GM18498 (cell line): ENCODE data around the gene DOC2A.
"Not testable (repeated sequence)": the region's sequence is repeated elsewhere in the genome, so short reads cannot be mapped to it uniquely, and the experiment has no call there.

ENCODE experiments used
- ATAC-seq: cut with Tn5 transposase; IDR thresholded peaks from one replicate; pipeline ENCODE4 v1.9.1; 2021; ENCODE audit warnings: mild to moderate bottlenecking, moderate library complexity; ENCODE audit not compliant: unreplicated experiment

The DOC2A gene

GRCh38 chr16:30010844-30011713 lies at the start of gene DOC2A:
DOC2A (minus strand) TSS chr16:30011027; CDS start chr16:30010222, 805 bp downstream.
- no peak for ATAC-seq

GRCh38 chr16:30060346-30060745 lies 49.5 kb upstream of the DOC2A start:
- no peak for ATAC-seq

- ATAC-seq, result no peak
These were observed 44.2 kb upstream of the DOC2A start for GRCh38 chr16:30054959-30055553.

- ATAC-seq, result no peak
These were observed 43.6 kb upstream of the DOC2A start for GRCh38 chr16:30054451-30054850.

DNA sequence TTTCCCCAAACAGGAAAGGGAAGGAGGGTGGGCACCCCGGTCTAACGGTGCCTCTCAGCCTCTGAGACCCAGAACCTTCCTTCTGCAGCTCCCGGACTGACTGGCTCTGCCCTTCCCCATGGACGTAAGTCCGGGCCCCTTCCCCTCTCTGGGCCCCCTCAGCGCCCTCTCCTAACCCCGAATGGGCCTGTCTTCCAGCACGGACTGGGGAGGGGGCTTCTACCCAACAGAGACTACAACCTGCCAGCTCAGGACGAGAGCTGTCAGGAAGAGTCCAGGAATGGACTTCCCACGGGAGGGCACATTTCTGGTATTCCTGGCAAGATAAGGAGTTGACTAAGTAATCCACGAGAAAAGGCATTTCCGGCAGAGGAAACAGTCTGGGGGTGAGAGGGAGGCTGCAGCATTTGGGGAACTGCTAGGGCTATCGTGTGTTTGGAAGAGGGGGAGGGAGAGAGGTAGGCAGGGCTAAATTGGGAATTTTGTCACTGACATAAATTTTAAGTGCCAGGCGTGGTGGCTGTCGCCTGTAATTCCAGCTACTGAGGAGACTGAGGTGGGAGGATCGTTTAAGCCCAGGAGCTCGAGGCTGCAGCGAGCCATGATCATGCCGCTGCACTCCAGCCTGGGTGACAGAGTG lies 42.7 kb upstream of the DOC2A start:
- ATAC-seq, result no peak

- peak; percentile 69 for ATAC-seq
These were observed 42.0 kb upstream of the DOC2A start for GRCh38 chr16:30052671-30053372.

DNA sequence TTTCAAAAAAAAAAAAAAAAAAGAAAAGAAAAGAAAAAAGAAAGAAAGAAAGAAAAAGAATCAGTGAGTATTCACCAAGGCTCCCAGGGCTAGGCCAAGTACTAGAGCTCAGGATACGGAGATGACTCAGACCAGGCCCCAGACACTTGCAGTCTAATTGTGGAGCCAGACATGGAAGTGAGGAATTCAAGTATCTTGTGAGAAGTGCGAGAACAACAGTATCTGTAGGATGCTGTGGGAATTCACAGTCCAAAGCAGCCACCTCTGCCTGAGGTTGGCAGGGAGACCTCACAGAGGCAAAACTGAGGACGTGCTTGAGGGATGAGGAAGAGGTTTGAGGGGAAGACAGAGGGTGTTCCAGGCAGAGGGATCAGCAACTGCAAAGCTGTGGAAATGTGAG lies 40.7 kb upstream of the DOC2A start:
- no peak for ATAC-seq

GRCh38 chr16:30049871-30050270 lies 39.0 kb upstream of the DOC2A start:
- ATAC-seq, result no peak

- no peak for ATAC-seq
These were observed 35.8 kb upstream of the DOC2A start for GRCh38 chr16:30046588-30046987.

DNA sequence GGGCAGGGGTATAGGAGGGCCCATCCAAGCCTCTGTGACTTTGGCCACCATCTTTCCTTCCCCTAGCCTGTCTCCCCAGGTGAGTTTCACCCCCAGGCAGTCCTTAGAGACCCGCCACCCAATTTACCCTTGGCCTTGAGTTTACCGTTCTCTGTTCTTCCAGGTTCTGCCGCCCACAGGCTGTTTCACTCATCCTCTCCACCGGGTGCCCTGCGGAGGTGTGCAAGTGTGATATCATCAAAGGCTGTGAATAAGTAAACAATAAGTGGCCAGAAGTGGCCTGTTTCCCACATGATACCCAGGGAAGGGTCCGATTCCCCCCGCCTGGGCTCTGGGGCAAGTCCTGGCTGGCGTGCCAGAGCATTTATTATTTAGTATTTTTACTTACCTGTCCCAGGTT lies 35.4 kb upstream of the DOC2A start:
- no peak for ATAC-seq

GRCh38 chr16:30041841-30042240 lies 31.0 kb upstream of the DOC2A start:
- ATAC-seq, result no peak

DNA sequence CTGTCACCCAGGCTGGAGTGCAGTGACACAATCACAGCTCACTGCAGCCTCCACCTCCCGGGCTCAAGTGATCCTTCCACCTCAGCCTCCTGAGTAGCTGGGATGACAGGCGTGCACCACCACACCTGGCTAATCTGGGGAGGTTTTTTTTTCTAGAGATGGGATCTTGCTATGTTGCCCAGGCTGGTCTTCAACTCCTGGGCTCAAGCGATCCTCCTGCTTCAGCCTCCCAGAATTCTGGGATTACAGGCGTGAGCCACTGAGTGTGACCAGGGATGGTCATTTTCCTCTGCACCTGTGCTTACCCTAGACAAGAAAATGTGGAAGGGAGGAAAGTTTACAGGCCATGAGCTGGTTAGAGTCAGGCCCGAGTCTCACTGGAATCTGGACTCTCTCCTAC lies 29.9 kb upstream of the DOC2A start:
- ATAC-seq, result not testable (repeated sequence)

- ATAC-seq, result no peak
These were observed 29.4 kb upstream of the DOC2A start for GRCh38 chr16:30040221-30040620.

DNA sequence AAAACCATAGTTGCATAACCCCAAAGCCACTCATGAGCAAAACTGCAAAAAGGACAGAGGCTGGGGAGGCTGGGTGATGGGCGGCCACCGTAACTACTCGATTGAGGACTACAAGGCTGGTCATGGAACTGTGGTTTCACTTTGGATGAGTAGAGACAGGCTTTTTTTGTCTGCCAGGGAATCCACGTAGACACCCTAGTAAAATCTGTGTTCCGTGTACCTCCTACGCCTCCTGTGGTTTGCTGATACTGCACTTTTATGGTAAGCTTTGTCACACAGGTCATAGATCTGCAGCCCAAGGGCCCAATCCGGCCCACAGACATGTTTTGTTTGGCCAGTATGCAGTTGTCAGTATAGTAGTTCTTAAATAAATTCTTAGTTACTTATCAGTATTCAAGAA lies 22.4 kb upstream of the DOC2A start:
- ATAC-seq, result no peak

DNA sequence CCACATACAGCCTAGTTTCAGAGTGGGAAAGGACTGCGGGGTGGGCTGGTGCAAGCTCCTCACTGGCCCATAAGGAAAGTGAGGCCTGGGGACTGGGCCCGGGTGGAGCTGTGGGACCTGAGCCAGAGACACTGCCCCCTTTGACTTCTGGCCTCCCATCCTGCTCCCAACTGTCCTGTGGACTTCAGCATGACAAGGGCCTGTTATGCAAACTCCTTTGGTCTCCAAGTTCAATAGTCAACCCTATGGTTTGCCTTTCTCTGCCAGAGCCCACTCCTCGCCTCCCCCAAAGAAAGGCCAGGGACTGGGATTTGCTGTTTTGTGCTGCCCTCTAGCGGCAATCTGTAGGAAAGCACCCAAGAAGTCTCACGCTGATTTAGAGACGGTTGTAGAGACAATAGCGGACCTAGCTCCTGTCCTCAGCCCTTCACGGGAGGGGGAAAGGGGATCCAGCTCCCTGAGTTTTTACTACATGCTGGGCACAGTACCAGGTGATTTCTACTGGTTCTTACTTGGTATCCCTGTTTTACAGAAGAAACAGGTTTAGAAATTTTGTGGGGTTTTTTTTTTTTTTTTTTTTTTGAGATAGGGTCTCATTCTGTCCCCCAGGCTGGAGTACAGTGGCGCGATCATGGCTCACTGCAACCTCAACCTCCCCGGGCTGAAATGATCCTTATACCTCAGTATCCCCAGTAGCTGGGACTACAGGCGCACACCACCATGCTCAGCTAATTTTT lies 21.4 kb upstream of the DOC2A start:
- ATAC-seq, result no peak

DNA sequence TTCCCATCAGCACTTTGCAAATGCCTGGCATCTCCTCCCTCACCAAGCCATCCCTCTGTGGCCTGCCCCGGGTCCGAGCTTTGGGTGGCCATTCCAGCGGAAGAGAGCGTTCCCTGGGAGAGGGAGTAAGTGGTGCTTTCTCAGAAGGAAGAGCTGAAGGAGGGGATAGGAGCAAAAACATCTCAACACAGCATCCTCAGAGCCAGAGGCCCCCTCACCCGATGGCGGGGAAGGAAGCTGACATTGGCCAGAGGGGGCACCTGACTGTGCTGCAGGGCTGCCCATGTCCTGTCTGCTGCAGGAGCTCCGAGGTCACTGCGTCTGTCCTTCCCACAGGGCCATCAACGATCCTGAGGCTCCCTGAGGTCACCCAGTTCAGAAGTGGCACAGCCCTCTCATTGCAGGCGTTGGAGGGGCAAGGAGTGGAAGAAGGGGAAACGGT lies 20.7 kb upstream of the DOC2A start:
- ATAC-seq, result no peak

DNA sequence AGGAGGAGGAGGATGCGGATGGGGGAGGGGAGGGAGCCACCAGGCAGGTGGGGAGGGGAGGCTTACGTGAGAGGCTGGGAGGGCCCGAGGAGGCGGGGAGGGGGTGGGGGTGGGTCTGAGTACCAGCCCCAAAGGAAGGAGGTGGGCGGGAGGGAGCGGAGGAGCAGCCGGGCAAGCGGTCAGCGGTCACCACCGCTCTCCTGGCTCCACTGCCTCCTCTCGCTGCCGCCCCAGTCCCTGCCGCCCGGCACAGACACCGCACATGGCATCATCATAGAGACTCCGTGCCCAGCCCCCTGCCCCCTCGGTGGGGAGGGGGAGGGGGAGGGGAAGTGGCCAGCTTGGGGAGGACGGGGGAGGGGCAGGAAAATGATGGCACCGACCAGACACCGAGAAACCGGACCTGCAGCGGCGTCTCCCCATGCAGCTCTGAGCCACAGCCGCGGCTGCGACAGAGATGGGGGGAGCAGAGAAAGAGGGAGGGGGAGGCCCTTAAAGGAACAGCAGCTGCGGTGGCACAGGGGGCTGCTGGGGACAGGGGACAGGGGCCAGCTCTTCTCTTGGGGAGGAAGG lies 20.1 kb upstream of the DOC2A start, which contains the start of gene TLCD3B:
Gene TLCD3B (minus strand): TSS at position 431 of the 573 bp plus-strand sequence. CDS start 744 bp downstream, outside the sequence.
- no peak for ATAC-seq

- ATAC-seq, result no peak
These were observed 19.3 kb upstream of the DOC2A start for GRCh38 chr16:30030011-30030685.

- no peak for ATAC-seq
These were observed 17.7 kb upstream of the DOC2A start for GRCh38 chr16:30028438-30029076.
